ENCODE results near the gene SUN1. TPM values are rescaled to one million over a fixed set of nuclear protein-coding genes. Genes with fewer than 3 reads are reported as not detected.

Gene SUN1
- total and polyA plus RNA-seq, 4 donors = 24.8 to 162 (median 40.1) TPM

DNA sequence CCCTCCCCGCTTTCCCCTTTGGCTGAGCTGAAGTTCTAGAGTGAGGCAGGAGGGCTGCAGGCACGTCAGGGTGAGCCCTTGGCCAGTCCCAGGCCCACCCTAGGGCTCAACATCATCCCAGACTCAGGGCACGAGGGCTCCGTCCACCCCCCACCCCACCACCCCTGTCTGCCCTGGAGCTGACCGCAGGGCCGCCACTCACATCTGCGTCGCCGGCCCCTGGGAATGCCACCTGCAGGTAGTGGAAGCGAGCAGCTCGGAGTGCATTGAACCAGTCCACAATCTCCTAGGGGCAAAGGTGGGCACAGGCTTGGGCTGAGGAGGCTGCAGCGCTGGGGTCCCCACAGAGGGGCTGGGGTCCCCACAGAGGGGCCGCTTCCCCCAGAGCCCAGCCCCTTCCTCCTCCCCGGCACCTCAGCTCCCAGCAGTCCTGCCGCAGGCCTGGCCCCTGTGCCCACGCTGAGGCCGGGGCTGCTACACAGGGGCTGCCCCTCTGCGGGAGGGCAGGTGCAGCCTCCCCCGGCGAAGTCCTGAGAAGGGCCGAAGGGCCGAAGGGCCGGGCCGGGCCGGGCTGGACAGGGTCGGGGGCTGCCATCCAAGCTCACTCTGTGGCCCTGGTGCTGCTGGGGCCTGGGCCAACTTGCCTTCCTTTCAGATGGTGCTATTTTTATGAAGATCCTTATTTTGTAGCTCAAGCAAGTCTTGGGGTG lies 68.2 kb downstream of the SUN1 start:
- H3K9me3 ChIP-seq (ENCODE audit: control insufficient read depth in 4 of 4, low read length in 3 of 4) = no peaks in the 10 kb centered on the region
- no peak for DNase-seq (ENCODE audit: low spot score)
- H3K4me3 ChIP-seq (ENCODE audit: low read depth in 1 of 3, low read length in 3 of 3) = no peak overlapping the region
- no peak overlapping the region for H3K27ac ChIP-seq (ENCODE audit: low read depth in 1 of 2, low read length in 2 of 2)
- no peaks in the 10 kb centered on the region for H3K27me3 ChIP-seq (ENCODE audit: control insufficient read depth in 4 of 4, insufficient read depth in 4 of 4, low read length in 3 of 4)
- TF ChIP-seq EGR1 (IDR thresholded peaks at IDR 0.05; ENCODE audit: low read depth in 2 of 2) (no peak), JUND (IDR thresholded peaks at IDR 0.05) (no peak), HNF4A (conservative IDR thresholded peaks at IDR 0.05) (no peak), NR2F2 (IDR thresholded peaks at IDR 0.05) (no peak), YY1 (IDR thresholded peaks at IDR 0.05) (no peak), FOXA2 (IDR thresholded peaks at IDR 0.05) (no peak), RXRA (IDR thresholded peaks at IDR 0.05) (no peak), TAF1 (conservative IDR thresholded peaks at IDR 0.05) (no peak), FOXA1 (IDR thresholded peaks at IDR 0.05) (no peak), HNF4G (IDR thresholded peaks at IDR 0.05) (no peak)
- TF ChIP-seq, protein P1, sequence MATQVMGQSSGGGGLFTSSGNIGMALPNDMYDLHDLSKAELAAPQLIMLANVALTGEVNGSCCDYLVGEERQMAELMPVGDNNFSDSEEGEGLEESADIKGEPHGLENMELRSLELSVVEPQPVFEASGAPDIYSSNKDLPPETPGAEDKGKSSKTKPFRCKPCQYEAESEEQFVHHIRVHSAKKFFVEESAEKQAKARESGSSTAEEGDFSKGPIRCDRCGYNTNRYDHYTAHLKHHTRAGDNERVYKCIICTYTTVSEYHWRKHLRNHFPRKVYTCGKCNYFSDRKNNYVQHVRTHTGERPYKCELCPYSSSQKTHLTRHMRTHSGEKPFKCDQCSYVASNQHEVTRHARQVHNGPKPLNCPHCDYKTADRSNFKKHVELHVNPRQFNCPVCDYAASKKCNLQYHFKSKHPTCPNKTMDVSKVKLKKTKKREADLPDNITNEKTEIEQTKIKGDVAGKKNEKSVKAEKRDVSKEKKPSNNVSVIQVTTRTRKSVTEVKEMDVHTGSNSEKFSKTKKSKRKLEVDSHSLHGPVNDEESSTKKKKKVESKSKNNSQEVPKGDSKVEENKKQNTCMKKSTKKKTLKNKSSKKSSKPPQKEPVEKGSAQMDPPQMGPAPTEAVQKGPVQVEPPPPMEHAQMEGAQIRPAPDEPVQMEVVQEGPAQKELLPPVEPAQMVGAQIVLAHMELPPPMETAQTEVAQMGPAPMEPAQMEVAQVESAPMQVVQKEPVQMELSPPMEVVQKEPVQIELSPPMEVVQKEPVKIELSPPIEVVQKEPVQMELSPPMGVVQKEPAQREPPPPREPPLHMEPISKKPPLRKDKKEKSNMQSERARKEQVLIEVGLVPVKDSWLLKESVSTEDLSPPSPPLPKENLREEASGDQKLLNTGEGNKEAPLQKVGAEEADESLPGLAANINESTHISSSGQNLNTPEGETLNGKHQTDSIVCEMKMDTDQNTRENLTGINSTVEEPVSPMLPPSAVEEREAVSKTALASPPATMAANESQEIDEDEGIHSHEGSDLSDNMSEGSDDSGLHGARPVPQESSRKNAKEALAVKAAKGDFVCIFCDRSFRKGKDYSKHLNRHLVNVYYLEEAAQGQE (IDR thresholded peaks at IDR 0.05) = no peak
- TF ChIP-seq, protein P2, sequence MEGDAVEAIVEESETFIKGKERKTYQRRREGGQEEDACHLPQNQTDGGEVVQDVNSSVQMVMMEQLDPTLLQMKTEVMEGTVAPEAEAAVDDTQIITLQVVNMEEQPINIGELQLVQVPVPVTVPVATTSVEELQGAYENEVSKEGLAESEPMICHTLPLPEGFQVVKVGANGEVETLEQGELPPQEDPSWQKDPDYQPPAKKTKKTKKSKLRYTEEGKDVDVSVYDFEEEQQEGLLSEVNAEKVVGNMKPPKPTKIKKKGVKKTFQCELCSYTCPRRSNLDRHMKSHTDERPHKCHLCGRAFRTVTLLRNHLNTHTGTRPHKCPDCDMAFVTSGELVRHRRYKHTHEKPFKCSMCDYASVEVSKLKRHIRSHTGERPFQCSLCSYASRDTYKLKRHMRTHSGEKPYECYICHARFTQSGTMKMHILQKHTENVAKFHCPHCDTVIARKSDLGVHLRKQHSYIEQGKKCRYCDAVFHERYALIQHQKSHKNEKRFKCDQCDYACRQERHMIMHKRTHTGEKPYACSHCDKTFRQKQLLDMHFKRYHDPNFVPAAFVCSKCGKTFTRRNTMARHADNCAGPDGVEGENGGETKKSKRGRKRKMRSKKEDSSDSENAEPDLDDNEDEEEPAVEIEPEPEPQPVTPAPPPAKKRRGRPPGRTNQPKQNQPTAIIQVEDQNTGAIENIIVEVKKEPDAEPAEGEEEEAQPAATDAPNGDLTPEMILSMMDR (IDR thresholded peaks at IDR 0.05; ENCODE audit: low read depth, low read length, missing input control) = no peak
- TF ChIP-seq, protein P3, sequence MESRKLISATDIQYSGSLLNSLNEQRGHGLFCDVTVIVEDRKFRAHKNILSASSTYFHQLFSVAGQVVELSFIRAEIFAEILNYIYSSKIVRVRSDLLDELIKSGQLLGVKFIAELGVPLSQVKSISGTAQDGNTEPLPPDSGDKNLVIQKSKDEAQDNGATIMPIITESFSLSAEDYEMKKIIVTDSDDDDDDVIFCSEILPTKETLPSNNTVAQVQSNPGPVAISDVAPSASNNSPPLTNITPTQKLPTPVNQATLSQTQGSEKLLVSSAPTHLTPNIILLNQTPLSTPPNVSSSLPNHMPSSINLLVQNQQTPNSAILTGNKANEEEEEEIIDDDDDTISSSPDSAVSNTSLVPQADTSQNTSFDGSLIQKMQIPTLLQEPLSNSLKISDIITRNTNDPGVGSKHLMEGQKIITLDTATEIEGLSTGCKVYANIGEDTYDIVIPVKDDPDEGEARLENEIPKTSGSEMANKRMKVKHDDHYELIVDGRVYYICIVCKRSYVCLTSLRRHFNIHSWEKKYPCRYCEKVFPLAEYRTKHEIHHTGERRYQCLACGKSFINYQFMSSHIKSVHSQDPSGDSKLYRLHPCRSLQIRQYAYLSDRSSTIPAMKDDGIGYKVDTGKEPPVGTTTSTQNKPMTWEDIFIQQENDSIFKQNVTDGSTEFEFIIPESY (IDR thresholded peaks at IDR 0.05) = no peak
- TF ChIP-seq, protein P4, sequence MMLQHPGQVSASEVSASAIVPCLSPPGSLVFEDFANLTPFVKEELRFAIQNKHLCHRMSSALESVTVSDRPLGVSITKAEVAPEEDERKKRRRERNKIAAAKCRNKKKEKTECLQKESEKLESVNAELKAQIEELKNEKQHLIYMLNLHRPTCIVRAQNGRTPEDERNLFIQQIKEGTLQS (IDR thresholded peaks at IDR 0.05) = no peak
- TF ChIP-seq, protein P5, sequence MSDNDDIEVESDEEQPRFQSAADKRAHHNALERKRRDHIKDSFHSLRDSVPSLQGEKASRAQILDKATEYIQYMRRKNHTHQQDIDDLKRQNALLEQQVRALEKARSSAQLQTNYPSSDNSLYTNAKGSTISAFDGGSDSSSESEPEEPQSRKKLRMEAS (IDR thresholded peaks at IDR 0.05) = no peak
- H3K36me3 ChIP-seq (ENCODE audit: control insufficient read depth in 4 of 4, insufficient read depth in 3 of 4, low read depth in 1 of 4, low read length in 3 of 4) = peaks cover 8 to 14% (median 11%) of the 10 kb centered on the region in 4 donors
- H3K9ac ChIP-seq (ENCODE audit: low read depth in 1 of 2, low read length in 2 of 2) = no peak overlapping the region
- WGBS = 80% methylated on average over 26 of the region's 26 CpGs
- peaks cover 2 to 14% (median 8%) of the 10 kb centered on the region in 4 donors for H3K4me1 ChIP-seq (ENCODE audit: control insufficient read depth in 4 of 4, insufficient read depth in 4 of 4, low read length in 3 of 4)

DNA sequence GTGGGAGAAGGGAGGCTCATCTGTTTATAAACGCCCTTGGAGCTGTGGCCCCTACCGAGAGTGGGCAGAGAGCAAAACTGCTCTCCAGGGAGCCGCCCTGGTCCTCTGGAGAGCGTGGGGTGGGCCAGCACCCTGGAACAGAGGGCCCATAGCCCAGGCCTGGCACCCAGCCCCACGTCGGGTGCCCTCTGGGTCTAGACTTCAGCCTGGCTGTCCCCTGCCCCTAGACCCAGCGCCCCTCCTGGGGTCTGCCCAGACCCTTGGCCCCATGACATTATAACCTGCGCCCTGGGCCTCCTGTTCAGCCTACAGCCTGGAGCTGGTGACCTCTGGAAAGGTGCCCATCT lies 68.7 kb downstream of the SUN1 start:
- no peak overlapping the region for H3K4me3 ChIP-seq (ENCODE audit: low read depth in 1 of 3, low read length in 3 of 3)
- H3K9ac ChIP-seq (ENCODE audit: low read depth in 1 of 2, low read length in 2 of 2) = no peak overlapping the region
- H3K27me3 ChIP-seq (ENCODE audit: control insufficient read depth in 4 of 4, insufficient read depth in 4 of 4, low read length in 3 of 4) = no peaks in the 10 kb centered on the region
- no peaks in the 10 kb centered on the region for H3K9me3 ChIP-seq (ENCODE audit: control insufficient read depth in 4 of 4, low read length in 3 of 4)
- no peak for DNase-seq (ENCODE audit: low spot score)
- H3K4me1 ChIP-seq (ENCODE audit: control insufficient read depth in 4 of 4, insufficient read depth in 4 of 4, low read length in 3 of 4) = peaks cover 2 to 14% (median 7%) of the 10 kb centered on the region in 4 donors
- peaks cover 3 to 12% (median 6%) of the 10 kb centered on the region in 4 donors for H3K36me3 ChIP-seq (ENCODE audit: control insufficient read depth in 4 of 4, insufficient read depth in 3 of 4, low read depth in 1 of 4, low read length in 3 of 4)
- WGBS = 65% methylated on average over 8 of the region's 8 CpGs
- no peak overlapping the region for H3K27ac ChIP-seq (ENCODE audit: low read depth in 1 of 2, low read length in 2 of 2)
- TF ChIP-seq, protein P4 (IDR thresholded peaks at IDR 0.05) = no peak
- TF ChIP-seq FOXA2 (IDR thresholded peaks at IDR 0.05) (no peak), RXRA (IDR thresholded peaks at IDR 0.05) (no peak), HNF4A (conservative IDR thresholded peaks at IDR 0.05) (no peak), NR2F2 (IDR thresholded peaks at IDR 0.05) (no peak), SP1 (IDR thresholded peaks at IDR 0.05) (no peak), GABPA (IDR thresholded peaks at IDR 0.05 in 1 of 2, conservative IDR thresholded peaks at IDR 0.05 in 1 of 2) (no peak), JUND (IDR thresholded peaks at IDR 0.05) (no peak), YY1 (IDR thresholded peaks at IDR 0.05) (no peak), EGR1 (IDR thresholded peaks at IDR 0.05; ENCODE audit: low read depth in 2 of 2) (no peak), HNF4G (IDR thresholded peaks at IDR 0.05) (no peak)
- TF ChIP-seq, protein P2 (IDR thresholded peaks at IDR 0.05; ENCODE audit: low read depth, low read length, missing input control) = no peak
- TF ChIP-seq, protein P5 (IDR thresholded peaks at IDR 0.05) = no peak
- TF ChIP-seq, protein P3 (IDR thresholded peaks at IDR 0.05) = no peak
